NT2/D1 (cell line): Measurements from ENCODE around the gene PLOD1.

ENCODE experiments used
- SUZ12 ChIP-seq: IDR thresholded peaks from 2 replicates; pipeline ENCODE4 v1.6.1; 2011; ENCODE audit not compliant: insufficient read length, insufficient read depth; ENCODE audit errors: extremely low read depth
- YY1 ChIP-seq: IDR thresholded peaks from 2 replicates; pipeline ENCODE4 v1.6.1; 2011; ENCODE audit not compliant: insufficient read length, insufficient read depth
- ZNF274 ChIP-seq: IDR thresholded peaks from 2 replicates; pipeline ENCODE4 v1.6.1; 2011; ENCODE audit warnings: mild to moderate bottlenecking, low read depth, low read length

GRCh38 chr1:12015499-12015898 lies 81.0 kb downstream of the PLOD1 start:
- no peak for TF ChIP-seq ZNF274
- no peak for TF ChIP-seq YY1
- no peak for TF ChIP-seq SUZ12
